GM20000 (cell line): ENCODE data around the gene DDX42.
A peak's percentile ranks its signal among the peaks of the same experiment; 100 is the strongest.

Experiments used
- DNase-seq: peaks from one replicate; pipeline ENCODE4 v3.0.0; 2012; ENCODE audit warnings: low spot score
- CTCF ChIP-seq: IDR thresholded peaks from 2 replicates; pipeline ENCODE4 v1.5.1; 2012; ENCODE audit warnings: mild to moderate bottlenecking, control low read depth; ENCODE audit errors: extremely low read depth, missing control alignments

DDX42 gene

GRCh38 chr17:63766754-63767153 is 7.2 kb upstream of the DDX42 start:
- DNase-seq = no peak
- TF ChIP-seq CTCF = no peak

GRCh38 chr17:63768433-63768832 is 5.5 kb upstream of the DDX42 start:
- no peak for DNase-seq
- TF ChIP-seq CTCF = no peak

GRCh38 chr17:63772801-63773271 is 1.1 kb upstream of the DDX42 start:
- no peak for TF ChIP-seq CTCF
- no peak for DNase-seq

- TF ChIP-seq CTCF = no peak
- DNase-seq = peak; percentile 99
Measured at GRCh38 chr17:63773272-63774140, 464 bp upstream of the DDX42 start, which contains the start of gene CCDC47. Gene CCDC47, minus strand, starts transcription at chr17:63773597. Its CDS starts 7,422 bp downstream, at chr17:63766175.

GRCh38 chr17:63774969-63775265 is 947 bp downstream of the DDX42 start:
- no peak for DNase-seq
- no peak for TF ChIP-seq CTCF

- no peak for DNase-seq
- TF ChIP-seq CTCF = no peak
Measured at GRCh38 chr17:63775420-63775819, 1.4 kb downstream of the DDX42 start.

GRCh38 chr17:63780507-63780906 is 6.5 kb downstream of the DDX42 start:
- no peak for DNase-seq
- no peak for TF ChIP-seq CTCF
